NCI-H1694 (cell line): Measurements from ENCODE around the gene GRIN2A.

Experiments used
- DNase-seq: peaks from one replicate; lab custom pipeline; 2025; lab: John Stamatoyannopoulos, UW

Gene GRIN2A

GRCh38 chr16:10031473-10031872 lies 150.8 kb downstream of the GRIN2A start:
- no peak for DNase-seq

- DNase-seq: no peak
These were observed 153.6 kb downstream of the GRIN2A start for GRCh38 chr16:10028644-10029043.

GRCh38 chr16:10027553-10027952 lies 154.7 kb downstream of the GRIN2A start:
- DNase-seq: no peak

- no peak for DNase-seq
These were observed 155.6 kb downstream of the GRIN2A start for GRCh38 chr16:10026593-10026992.

GRCh38 chr16:10022098-10022497 lies 160.1 kb downstream of the GRIN2A start:
- DNase-seq: no peak

GRCh38 chr16:10020866-10021265 lies 161.4 kb downstream of the GRIN2A start:
- no peak for DNase-seq

- no peak for DNase-seq
These were observed 165.5 kb downstream of the GRIN2A start for GRCh38 chr16:10016752-10017151.

- no peak for DNase-seq
These were observed 166.8 kb downstream of the GRIN2A start for GRCh38 chr16:10015397-10015796.

- no peak for DNase-seq
These were observed 168.5 kb downstream of the GRIN2A start for GRCh38 chr16:10013774-10014173.

- no peak for DNase-seq
These were observed 168.9 kb downstream of the GRIN2A start for GRCh38 chr16:10013364-10013763.

- DNase-seq: no peak
These were observed 172.5 kb downstream of the GRIN2A start for GRCh38 chr16:10009684-10010083.

- DNase-seq: no peak
These were observed 178.7 kb downstream of the GRIN2A start for GRCh38 chr16:10003486-10003885.

- DNase-seq: no peak
These were observed 180.9 kb downstream of the GRIN2A start for GRCh38 chr16:10001258-10001775.

GRCh38 chr16:9996221-9996620 lies 186.0 kb downstream of the GRIN2A start:
- no peak for DNase-seq

- no peak for DNase-seq
These were observed 189.8 kb downstream of the GRIN2A start for GRCh38 chr16:9992441-9992840.

- no peak for DNase-seq
These were observed 201.2 kb downstream of the GRIN2A start for GRCh38 chr16:9980981-9981380.

GRCh38 chr16:9978160-9978725 lies 204.0 kb downstream of the GRIN2A start:
- DNase-seq: no peak

- no peak for DNase-seq
These were observed 204.8 kb downstream of the GRIN2A start for GRCh38 chr16:9977333-9977897.

- no peak for DNase-seq
These were observed 205.6 kb downstream of the GRIN2A start for GRCh38 chr16:9976601-9977000.

- no peak for DNase-seq
These were observed 210.3 kb downstream of the GRIN2A start for GRCh38 chr16:9971907-9972306.

- no peak for DNase-seq
These were observed 211.4 kb downstream of the GRIN2A start for GRCh38 chr16:9970796-9971195.

GRCh38 chr16:9970244-9970643 lies 212.0 kb downstream of the GRIN2A start:
- DNase-seq: no peak

GRCh38 chr16:9969580-9969979 lies 212.6 kb downstream of the GRIN2A start:
- DNase-seq: no peak

- DNase-seq: no peak
These were observed 215.6 kb downstream of the GRIN2A start for GRCh38 chr16:9966569-9967157.
